T-helper 2 cell treated with Interferon-gamma antibody and Interleukin-4, amounts not matched to agents 100 ng/mL and 5 ng/mL, for 36 hours (primary cell): Measurements from ENCODE around the gene CIDEA. TPM values are rescaled to one million over a fixed set of nuclear protein-coding genes. Genes with fewer than 3 reads are reported as not detected.
"Not testable (repeated sequence)": the region's sequence is repeated elsewhere in the genome, so short reads cannot be mapped to it uniquely, and the experiment has no call there.

Experiments used
- intact Hi-C: fragments of 100-400 bp; cut with micrococcal nuclease; formaldehyde crosslinking; loops from one replicate; pipeline ENCODE4 v1.15.1; 2023
- total RNA-seq: library from RNA; stranded (reverse); gene quantifications from 2 replicates; pipeline ENCODE4 v1.2.3, GENCODE V29; 2022

Gene CIDEA
- total RNA-seq, 1 donor from 2014 or later = not detected

GRCh38 chr18:12236934-12237832 lies 17.0 kb upstream of the CIDEA start:
- intact Hi-C loops = loop anchor here (2.0 to 10.0 kb wide), 3 partner anchors 50 to 182 kb away; partner anchors contain the start of gene ANKRD62

- intact Hi-C loops = loop anchor here (5.0 to 10.0 kb wide), 2 partner anchors 48 to 184 kb away; no protein-coding TSS in a partner anchor
These were observed 15.3 kb upstream of the CIDEA start for GRCh38 chr18:12238826-12239225.

- intact Hi-C loops = loop anchor here (5.0 to 10.0 kb wide), 2 partner anchors 48 to 185 kb away; no protein-coding TSS in a partner anchor
These were observed 14.7 kb upstream of the CIDEA start for GRCh38 chr18:12239431-12239830.

- intact Hi-C loops = no loop called here
These were observed 11.4 kb upstream of the CIDEA start for GRCh38 chr18:12242658-12243260.

GRCh38 chr18:12243272-12243671 lies 10.9 kb upstream of the CIDEA start:
- intact Hi-C loops = not testable (repeated sequence)

GRCh38 chr18:12245793-12246135 lies 8.4 kb upstream of the CIDEA start:
- intact Hi-C loops = no loop called here

- intact Hi-C loops = no loop called here
These were observed 7.0 kb upstream of the CIDEA start for GRCh38 chr18:12246849-12247808.

- intact Hi-C loops = no loop called here
These were observed 6.2 kb upstream of the CIDEA start for GRCh38 chr18:12247946-12248345.

- intact Hi-C loops = no loop called here
These were observed 5.0 kb upstream of the CIDEA start for GRCh38 chr18:12248926-12249720.

GRCh38 chr18:12251311-12251710 lies 2.9 kb upstream of the CIDEA start:
- intact Hi-C loops = no loop called here

GRCh38 chr18:12252061-12252460 lies 2.1 kb upstream of the CIDEA start:
- intact Hi-C loops = no loop called here

- intact Hi-C loops = no loop called here
These were observed 1.1 kb upstream of the CIDEA start for GRCh38 chr18:12253027-12253426.

GRCh38 chr18:12253663-12254135 lies 462 bp upstream of the CIDEA start:
- intact Hi-C loops = no loop called here

GRCh38 chr18:12254820-12255511 lies 805 bp downstream of the CIDEA start:
- intact Hi-C loops = no loop called here

- intact Hi-C loops = no loop called here
These were observed 1.5 kb downstream of the CIDEA start for GRCh38 chr18:12255626-12256026.

GRCh38 chr18:12256951-12257350 lies 2.8 kb downstream of the CIDEA start:
- intact Hi-C loops = no loop called here

- intact Hi-C loops = no loop called here
These were observed 4.0 kb downstream of the CIDEA start for GRCh38 chr18:12257996-12258718.

- intact Hi-C loops = no loop called here
These were observed 4.9 kb downstream of the CIDEA start for GRCh38 chr18:12258719-12259705.
